Measurements from ENCODE around the gene CBR3. TPM values are rescaled to one million over a fixed set of nuclear protein-coding genes. Genes with fewer than 3 reads are reported as not detected.
A peak's percentile ranks its signal among the peaks of the same experiment; 100 is the strongest.
"Not testable (repeated sequence)": the region's sequence is repeated elsewhere in the genome, so short reads cannot be mapped to it uniquely, and the experiment has no call there.

Gene CBR3
- total and polyA plus RNA-seq, 2 donors (not counting 1 experiment from before 2014, with no cell fraction given): 1.9 to 11.3 TPM

GRCh38 chr21:36130839-36131238 is 4.0 kb upstream of the CBR3 start:
- POLR2A ChIA-PET; ATAC-seq (ENCODE audit: low read depth); CTCF ChIA-PET; intact Hi-C loops (cut with micrococcal nuclease); DNase-seq; H4K20me1 ChIP-seq (ENCODE audit: control insufficient read depth, insufficient read depth, low read length, poor library complexity, severe bottlenecking); H3K36me3 ChIP-seq (replicated peaks in 1 of 2; ENCODE audit: control extremely low read depth in 1 of 2, control insufficient read depth in 1 of 2, extremely low read depth in 1 of 2, insufficient read depth in 2 of 2, low read length in 1 of 2); H3K27ac Mint-ChIP-seq; H3K4me3 ChIP-seq (ENCODE audit: control extremely low read depth in 1 of 5, extremely low read depth in 1 of 5, insufficient read depth in 1 of 5, low read depth in 2 of 5, low read length in 4 of 5); H3K27me3 ChIP-seq (replicated peaks in 1 of 4; ENCODE audit: control extremely low read depth in 1 of 4, control insufficient read depth in 3 of 4, insufficient read depth in 4 of 4, low read length in 3 of 4); H3K27ac ChIP-seq (ENCODE audit: low read length in 2 of 2); H3K9me3 ChIP-seq (ENCODE audit: control extremely low read depth in 1 of 3, control insufficient read depth in 2 of 3, insufficient read depth in 1 of 3, low read length in 2 of 3); H3K79me2 ChIP-seq (ENCODE audit: control insufficient read depth, insufficient read depth, low read length); H3K9ac ChIP-seq (ENCODE audit: low read length); H3K9me3 Mint-ChIP-seq (ENCODE audit: insufficient read depth); H3K27me3 Mint-ChIP-seq: not testable (repeated sequence)
- 98% methylated on average over 5 of the region's 5 CpGs for WGBS (ENCODE audit: insufficient coverage)
- peak overlapping the region; percentile 62 for H2AFZ ChIP-seq (ENCODE audit: insufficient read depth, low read depth, low read length, poor library complexity, severe bottlenecking)
- peaks cover 11 to 17% of the 10 kb centered on the region in 2 donors for H3K4me1 ChIP-seq (ENCODE audit: control insufficient read depth in 2 of 2, insufficient read depth in 2 of 2, low read length in 2 of 2)
- Mint-ChIP-seq H3K4me1 (peaks cover 28% of the 10 kb centered on the region), H3K4me3 (peak overlapping the region; percentile 90)
- peak overlapping the region; percentile 25 for H3K4me2 ChIP-seq (replicated peaks; ENCODE audit: low read depth, low read length, poor library complexity, severe bottlenecking)

GRCh38 chr21:36132696-36133095 is 2.2 kb upstream of the CBR3 start:
- H3K27me3 ChIP-seq (replicated peaks in 1 of 4; ENCODE audit: control extremely low read depth in 1 of 4, control insufficient read depth in 3 of 4, insufficient read depth in 4 of 4, low read length in 3 of 4): peaks cover 0 to 3% (median 0%) of the 10 kb centered on the region in 4 experiments
- no peak overlapping the region for H3K27ac ChIP-seq (ENCODE audit: low read length in 2 of 2)
- H3K4me2 ChIP-seq (replicated peaks; ENCODE audit: low read depth, low read length, poor library complexity, severe bottlenecking): no peak overlapping the region
- no peaks in the 10 kb centered on the region for H3K9me3 ChIP-seq (ENCODE audit: control extremely low read depth in 1 of 3, control insufficient read depth in 2 of 3, insufficient read depth in 1 of 3, low read length in 2 of 3)
- H3K9ac ChIP-seq (ENCODE audit: low read length): no peak overlapping the region
- H2AFZ ChIP-seq (ENCODE audit: insufficient read depth, low read depth, low read length, poor library complexity, severe bottlenecking): no peak overlapping the region
- H3K4me3 ChIP-seq (ENCODE audit: control extremely low read depth in 1 of 5, extremely low read depth in 1 of 5, insufficient read depth in 1 of 5, low read depth in 2 of 5, low read length in 4 of 5): no peak overlapping the region
- 99% methylated on average over 5 of the region's 8 CpGs for WGBS (ENCODE audit: insufficient coverage)
- no peaks in the 10 kb centered on the region for H3K79me2 ChIP-seq (ENCODE audit: control insufficient read depth, insufficient read depth, low read length)
- ATAC-seq (ENCODE audit: low read depth) (no peak), DNase-seq (no peak)
- ChIA-PET CTCF (interaction anchor here (1.0 kb wide), 1 partner anchor 9 kb away, joined by 5 read pairs; no protein-coding TSS in a partner anchor), POLR2A (no interaction called here)
- H3K4me1 ChIP-seq (ENCODE audit: control insufficient read depth in 2 of 2, insufficient read depth in 2 of 2, low read length in 2 of 2): peaks cover 21 to 33% of the 10 kb centered on the region in 2 donors
- Mint-ChIP-seq H3K4me1 (peaks cover 39% of the 10 kb centered on the region), H3K4me3 (no peak overlapping the region), H3K27me3 (no peaks in the 10 kb centered on the region), H3K9me3 (ENCODE audit: insufficient read depth) (no peaks in the 10 kb centered on the region), H3K27ac (peak overlapping the region; percentile 41)
- intact Hi-C loops (cut with micrococcal nuclease): no loop called here
- no peaks in the 10 kb centered on the region for H4K20me1 ChIP-seq (ENCODE audit: control insufficient read depth, insufficient read depth, low read length, poor library complexity, severe bottlenecking)
- TF ChIP-seq CTCF (IDR thresholded peaks at IDR 0.05): no peak
- no peaks in the 10 kb centered on the region for H3K36me3 ChIP-seq (replicated peaks in 1 of 2; ENCODE audit: control extremely low read depth in 1 of 2, control insufficient read depth in 1 of 2, extremely low read depth in 1 of 2, insufficient read depth in 2 of 2, low read length in 1 of 2)
